ENCODE measurements around the gene MACROD1. TPM values are rescaled to one million over a fixed set of nuclear protein-coding genes. Genes with fewer than 3 reads are reported as not detected.

Gene MACROD1
- total RNA-seq, 4 donors from 2014 or later = 28.8 to 70.7 (median 33.7) TPM

DNA sequence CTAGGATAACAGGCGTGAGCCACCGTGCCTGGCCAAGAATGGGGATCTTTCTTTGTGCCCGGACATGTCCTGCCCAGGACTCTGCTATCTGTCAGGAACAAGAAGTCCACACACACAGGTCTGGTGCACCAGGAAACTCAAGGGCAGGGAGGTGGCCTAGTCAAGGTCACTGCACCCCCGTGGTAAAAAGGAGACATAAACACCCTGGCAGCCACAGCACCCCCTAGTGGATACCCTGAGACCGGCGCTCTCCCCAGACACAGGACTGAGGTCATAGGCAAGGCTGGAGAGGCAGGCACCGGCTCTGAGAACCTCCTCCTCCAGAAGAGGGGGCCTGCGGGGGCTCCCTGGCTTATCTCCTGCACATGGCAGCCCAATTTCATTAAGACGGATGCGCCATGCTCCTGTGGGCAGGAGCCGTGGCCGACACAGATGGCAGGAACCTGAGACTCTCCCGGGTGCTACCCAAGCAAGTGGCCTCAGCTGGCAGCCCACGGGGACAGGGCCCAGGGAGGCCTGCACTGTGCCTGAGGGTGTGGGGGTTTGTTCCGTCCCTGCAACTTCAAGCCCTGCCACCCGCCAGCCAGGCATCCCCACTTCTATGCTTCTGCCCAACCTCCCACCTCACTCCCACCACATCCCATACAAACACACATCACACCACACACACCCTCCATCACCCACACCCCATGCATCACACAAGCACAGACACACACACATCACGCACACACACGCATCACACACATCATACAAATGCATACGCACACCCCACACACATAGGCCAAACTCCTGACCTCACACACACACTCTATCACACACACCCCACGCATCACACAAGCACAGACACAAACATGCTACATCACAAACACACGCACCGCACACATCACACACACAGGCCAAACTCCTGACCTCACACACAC is 19.6 kb downstream of the MACROD1 start:
- TF ChIP-seq POLR2A (IDR thresholded peaks at IDR 0.05; ENCODE audit: low read depth) = no peak
- peak; percentile 33 to 61 (median 38) for TF ChIP-seq CTCF (IDR thresholded peaks at IDR 0.05)
- no peak for TF ChIP-seq POLR2AphosphoS5 (IDR thresholded peaks at IDR 0.05)
- TF ChIP-seq EP300 (IDR thresholded peaks at IDR 0.05) = no peak
- intact Hi-C loops (cut with DNase I) = no loop called here
- H3K4me1 ChIP-seq = peaks cover 14 to 32% (median 28%) of the 10 kb centered on the region in 4 donors
- no peak overlapping the region for H3K4me3 ChIP-seq
- peaks cover 0 to 9% (median 3%) of the 10 kb centered on the region in 4 donors for H3K36me3 ChIP-seq
- no peaks in the 10 kb centered on the region for H3K9me3 ChIP-seq
- no peak for DNase-seq (ENCODE audit: extremely low spot score)
- no peaks in the 10 kb centered on the region for H3K27me3 ChIP-seq
- no peak overlapping the region for H3K27ac ChIP-seq (replicated peaks in 1 of 4)
- WGBS = 75% methylated on average over 18 of the region's 22 CpGs

DNA sequence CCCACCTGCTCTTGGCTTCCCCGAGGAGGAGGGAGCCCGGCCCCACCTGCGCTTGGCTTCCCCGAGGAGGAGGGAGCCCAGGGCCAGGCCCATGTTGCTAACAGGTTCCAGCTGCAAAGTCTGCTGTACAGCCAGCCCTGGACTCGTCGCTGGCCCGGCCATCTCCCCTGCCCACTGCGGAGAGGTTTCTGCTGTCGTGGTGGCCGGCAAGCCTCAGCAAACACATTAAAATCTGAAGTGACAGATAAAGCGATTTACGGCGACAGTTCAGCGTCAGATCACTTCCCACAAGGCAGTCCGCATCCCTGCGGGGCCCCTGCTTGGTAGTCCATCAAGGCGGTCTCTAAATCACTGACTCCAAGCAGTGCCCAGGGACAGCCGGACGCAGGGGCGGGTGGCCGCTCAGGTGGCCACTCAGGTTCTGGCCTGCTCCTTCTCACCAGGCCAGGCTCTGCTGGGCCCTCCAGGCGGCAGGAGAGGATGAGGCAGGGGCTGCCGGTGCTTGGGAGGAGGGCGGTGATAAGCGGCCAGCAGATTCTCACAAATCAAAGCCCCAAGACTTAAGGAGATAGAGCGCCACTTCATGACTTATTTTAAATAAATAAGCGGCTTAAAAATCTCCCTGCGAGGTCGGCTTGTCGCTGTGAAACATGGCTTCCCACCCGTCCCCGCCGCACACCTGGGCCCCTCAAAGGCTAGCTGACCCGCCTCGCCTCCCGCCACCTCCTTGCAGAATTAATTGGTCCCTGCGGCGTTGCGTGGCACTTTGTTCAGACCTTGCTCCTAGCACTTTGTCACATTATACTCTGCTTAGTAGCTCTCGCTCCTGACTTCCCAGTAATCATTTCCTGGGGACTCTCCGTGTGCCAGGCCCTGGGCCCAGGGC is 21.1 kb downstream of the MACROD1 start:
- Histone ChIP-seq H3K9me3 (no peaks in the 10 kb centered on the region), H3K4me1 (peaks cover 14 to 35% (median 23%) of the 10 kb centered on the region in 4 donors), H3K36me3 (no peaks in the 10 kb centered on the region), H3K4me3 (no peak overlapping the region), H3K27me3 (no peaks in the 10 kb centered on the region), H3K27ac (replicated peaks in 1 of 4) (no peak overlapping the region)
- DNase-seq (ENCODE audit: extremely low spot score) = no peak
- intact Hi-C loops (cut with DNase I) = no loop called here
- no peak for TF ChIP-seq POLR2A (IDR thresholded peaks at IDR 0.05; ENCODE audit: low read depth)
- TF ChIP-seq EP300 (IDR thresholded peaks at IDR 0.05) = no peak
- no peak for TF ChIP-seq CTCF (IDR thresholded peaks at IDR 0.05)
- WGBS = 95% methylated on average over 39 of the region's 41 CpGs

DNA sequence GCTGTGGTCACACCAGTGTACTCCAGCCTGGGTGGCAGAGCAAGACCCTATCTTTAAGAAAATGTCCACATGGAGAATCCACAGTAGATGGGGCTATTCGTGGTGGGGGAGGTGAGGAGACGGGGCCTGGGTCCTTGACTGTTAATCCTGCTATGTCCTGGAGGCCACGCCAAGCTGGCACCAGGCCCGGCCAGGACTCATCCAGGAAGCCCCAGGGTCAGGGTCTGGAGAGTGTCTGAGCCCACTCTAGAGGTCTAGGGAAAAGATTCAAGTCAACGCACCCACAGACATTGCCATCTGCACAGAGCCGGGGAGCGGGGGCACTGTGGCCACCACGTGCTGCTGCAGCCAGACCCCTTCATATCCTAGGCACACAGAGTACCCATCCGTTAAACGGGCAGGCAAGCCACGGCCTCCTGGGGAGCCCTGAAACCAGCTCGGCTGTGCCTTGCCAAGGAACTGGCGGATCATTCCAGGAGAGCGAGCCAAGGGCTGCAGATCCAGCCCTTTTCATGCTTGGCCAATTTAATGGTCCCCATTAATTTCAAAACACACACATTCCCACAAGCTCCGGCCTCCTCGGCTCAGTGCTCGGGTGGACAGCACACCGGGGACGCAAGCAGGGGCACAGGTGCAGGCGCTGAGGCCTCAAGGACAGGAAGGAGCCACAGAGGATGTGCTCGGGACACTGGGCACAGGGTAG is 24.7 kb downstream of the MACROD1 start:
- TF ChIP-seq POLR2A (IDR thresholded peaks at IDR 0.05; ENCODE audit: low read depth) = no peak
- no peaks in the 10 kb centered on the region for H3K9me3 ChIP-seq
- no peak overlapping the region for H3K4me3 ChIP-seq
- no peaks in the 10 kb centered on the region for H3K36me3 ChIP-seq
- peaks cover 0 to 13% (median 5%) of the 10 kb centered on the region in 4 donors for H3K4me1 ChIP-seq
- no peak overlapping the region for H3K27ac ChIP-seq (replicated peaks in 1 of 4)
- intact Hi-C loops (cut with DNase I) = no loop called here
- DNase-seq (ENCODE audit: extremely low spot score) = no peak
- WGBS = 63% methylated on average over 15 of the region's 21 CpGs
- H3K27me3 ChIP-seq = no peaks in the 10 kb centered on the region

DNA sequence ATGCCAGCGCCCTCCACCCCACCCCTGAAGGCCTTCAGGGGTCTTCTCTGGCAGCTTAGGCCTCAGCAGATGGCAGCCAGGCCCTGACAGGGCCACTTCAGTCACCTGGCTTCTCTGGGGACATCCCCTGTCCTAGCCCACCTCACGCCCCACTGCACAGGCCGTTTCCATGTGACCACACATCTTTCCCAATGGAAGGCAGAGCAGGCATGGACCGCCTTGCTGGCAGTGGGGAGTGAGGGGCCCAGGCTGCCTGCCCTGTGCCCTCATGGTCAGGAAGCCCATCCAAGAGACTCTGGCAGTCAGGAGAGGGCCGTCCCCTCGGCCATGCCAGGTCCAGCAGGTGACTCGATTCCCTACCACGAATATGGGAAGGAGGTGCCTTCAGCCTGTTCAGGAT is 25.8 kb downstream of the MACROD1 start:
- TF ChIP-seq EP300 (IDR thresholded peaks at IDR 0.05) = no peak
- TF ChIP-seq CTCF (IDR thresholded peaks at IDR 0.05) = no peak
- TF ChIP-seq POLR2A (IDR thresholded peaks at IDR 0.05; ENCODE audit: low read depth) = no peak
- no peak for TF ChIP-seq POLR2AphosphoS5 (IDR thresholded peaks at IDR 0.05)
- Histone ChIP-seq H3K9me3 (no peaks in the 10 kb centered on the region), H3K4me1 (peaks cover 0 to 10% (median 3%) of the 10 kb centered on the region in 4 donors), H3K27ac (replicated peaks in 1 of 4) (no peak overlapping the region), H3K27me3 (no peaks in the 10 kb centered on the region), H3K4me3 (no peak overlapping the region), H3K36me3 (no peaks in the 10 kb centered on the region)
- DNase-seq (ENCODE audit: extremely low spot score) = no peak
- intact Hi-C loops (cut with DNase I) = no loop called here
- WGBS = 91% methylated on average over 5 of the region's 8 CpGs

Data from esophagus muscularis mucosa (tissue), 4 donors.